MV-4-11 (cell line): ENCODE results near the gene SPATS1.

ENCODE experiments used
- DNase-seq: peaks from one replicate; lab custom pipeline; 2025; lab: John Stamatoyannopoulos, UW

SPATS1 gene

GRCh38 chr6:44342489-44342888 is at the start of gene SPATS1:
Gene SPATS1, plus strand, starts transcription at chr6:44342650. Its CDS starts 446 bp downstream, at chr6:44343096.
- no peak for DNase-seq

GRCh38 chr6:44292661-44293365 is 49.6 kb upstream of the SPATS1 start:
- no peak for DNase-seq

DNA sequence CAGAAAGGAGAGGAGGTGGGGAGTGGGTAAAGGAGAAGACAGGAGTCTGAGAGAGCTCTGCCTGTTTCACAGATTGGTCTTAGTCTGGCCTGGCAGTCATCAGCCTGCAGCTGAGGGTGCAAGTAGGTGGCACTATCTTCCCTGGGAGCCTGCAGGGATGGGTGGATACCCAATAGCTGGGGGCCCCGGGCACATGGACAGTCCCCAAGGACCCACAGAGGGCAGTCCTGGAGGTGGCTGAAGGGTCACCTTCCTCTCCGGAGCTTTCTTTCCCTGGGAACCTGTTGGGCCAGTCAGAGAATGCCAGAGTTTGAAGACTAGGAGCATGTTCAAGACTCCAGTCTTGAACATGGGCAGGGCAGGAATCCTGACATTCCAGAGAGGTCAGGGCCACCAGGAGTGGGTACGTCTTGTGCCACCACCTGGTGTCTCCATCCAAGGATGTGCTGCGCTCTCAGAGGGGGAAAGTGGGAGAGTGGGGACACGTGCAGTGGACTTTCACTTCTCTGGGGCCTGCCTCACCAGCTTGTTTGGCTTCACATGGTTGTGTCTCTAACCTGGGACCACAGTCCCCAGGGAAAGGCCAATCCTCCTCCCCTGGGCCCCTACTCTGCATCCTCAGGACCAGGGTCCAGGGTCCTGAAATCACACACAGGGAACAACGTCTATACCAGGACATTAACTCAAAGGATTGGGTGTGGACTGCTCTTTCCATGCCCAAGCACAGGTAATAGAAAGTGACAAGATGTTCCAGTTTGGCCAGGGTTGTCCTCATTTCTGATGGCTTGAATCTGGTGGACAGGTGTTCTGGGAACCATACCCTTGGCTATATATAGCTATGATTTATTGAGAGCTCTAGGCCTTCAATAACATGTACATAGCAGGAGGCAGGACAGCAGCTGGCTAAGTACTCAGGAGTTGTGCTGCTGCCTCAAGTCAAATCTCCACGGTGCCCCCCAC is 47.3 kb upstream of the SPATS1 start:
- DNase-seq = no peak

GRCh38 chr6:44297063-44298038 is 45.1 kb upstream of the SPATS1 start:
- DNase-seq = no peak

- no peak for DNase-seq
Observed at GRCh38 chr6:44298055-44298803, 44.2 kb upstream of the SPATS1 start.

DNA sequence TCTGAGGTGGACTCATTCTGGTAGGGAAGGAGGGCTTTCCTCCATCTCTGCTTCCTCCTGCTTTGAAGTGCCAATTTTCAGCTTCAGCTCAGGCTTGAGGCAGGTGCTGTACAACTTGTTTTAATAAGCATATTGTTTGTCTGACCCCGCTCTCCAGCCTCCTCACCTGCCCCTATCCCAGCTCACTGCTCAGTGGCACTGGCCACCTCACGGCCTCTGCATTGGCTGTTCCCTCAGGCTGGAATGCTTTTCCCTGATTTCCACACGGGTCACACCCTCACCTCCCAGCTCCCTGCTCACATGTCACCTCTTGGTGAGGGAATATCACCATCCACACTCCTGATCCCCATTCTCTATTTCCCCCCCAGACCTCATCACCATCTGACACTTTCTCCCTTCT is 43.6 kb upstream of the SPATS1 start:
- no peak for DNase-seq

GRCh38 chr6:44300292-44300823 is 42.1 kb upstream of the SPATS1 start:
- DNase-seq = no peak

GRCh38 chr6:44301106-44301505 is 41.3 kb upstream of the SPATS1 start:
- no peak for DNase-seq

DNA sequence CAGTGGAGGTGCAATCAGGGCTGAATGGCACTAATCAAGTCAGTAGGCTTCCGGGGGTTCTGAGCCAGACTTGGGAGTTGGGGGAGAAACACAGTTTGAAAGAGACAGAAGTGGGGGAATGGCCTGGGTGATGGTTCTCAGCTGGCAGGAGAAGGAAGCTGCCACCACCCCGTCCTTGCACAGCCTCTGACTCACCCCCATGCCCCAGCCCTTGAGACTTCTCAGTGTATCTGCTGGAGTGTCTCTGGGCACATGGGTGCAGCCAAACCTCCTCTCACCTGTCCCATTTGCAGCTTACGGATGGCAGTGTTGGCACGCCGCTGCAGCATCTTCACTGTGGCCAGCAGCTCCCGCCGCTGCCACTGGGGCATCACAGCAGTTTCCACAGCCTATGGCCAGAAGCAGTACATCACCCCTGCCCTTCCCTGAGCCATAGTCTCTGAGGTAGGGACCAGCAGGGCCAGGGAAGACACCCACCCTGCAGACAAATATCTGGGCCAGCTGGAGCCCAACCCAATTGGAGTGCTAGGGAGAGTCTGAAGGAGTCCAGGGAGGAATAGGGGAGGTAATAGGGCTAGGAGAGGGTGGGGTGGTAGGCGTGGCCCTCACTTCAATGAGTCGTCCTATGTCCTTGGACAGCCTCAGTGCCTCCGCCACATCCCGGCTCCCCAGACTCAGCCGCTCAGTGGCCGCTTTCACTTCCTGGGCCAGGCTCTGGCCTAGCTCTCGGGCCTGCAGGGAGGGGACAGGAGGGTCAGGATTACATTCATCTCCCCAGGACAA is 40.5 kb upstream of the SPATS1 start:
- DNase-seq = no peak

DNA sequence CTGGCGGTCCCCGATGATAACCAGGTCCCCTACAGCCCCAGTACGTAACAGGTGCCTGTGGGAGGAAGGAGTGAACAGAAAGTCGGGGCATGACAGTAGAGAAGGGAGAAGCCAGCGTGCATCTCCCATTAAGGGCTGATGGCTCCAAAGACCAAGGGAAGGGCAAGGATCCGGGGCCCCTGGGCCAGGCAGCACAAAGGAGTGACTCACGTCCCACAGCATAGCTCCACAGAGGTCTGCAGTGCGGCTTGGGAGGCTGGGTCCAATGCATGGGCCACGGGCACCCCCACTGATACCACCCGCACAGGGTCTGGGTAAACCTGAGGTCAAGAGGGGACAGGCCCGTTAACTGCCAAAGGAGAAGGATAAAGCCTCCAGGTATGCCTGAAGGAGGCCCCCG is 39.6 kb upstream of the SPATS1 start:
- DNase-seq = no peak

DNA sequence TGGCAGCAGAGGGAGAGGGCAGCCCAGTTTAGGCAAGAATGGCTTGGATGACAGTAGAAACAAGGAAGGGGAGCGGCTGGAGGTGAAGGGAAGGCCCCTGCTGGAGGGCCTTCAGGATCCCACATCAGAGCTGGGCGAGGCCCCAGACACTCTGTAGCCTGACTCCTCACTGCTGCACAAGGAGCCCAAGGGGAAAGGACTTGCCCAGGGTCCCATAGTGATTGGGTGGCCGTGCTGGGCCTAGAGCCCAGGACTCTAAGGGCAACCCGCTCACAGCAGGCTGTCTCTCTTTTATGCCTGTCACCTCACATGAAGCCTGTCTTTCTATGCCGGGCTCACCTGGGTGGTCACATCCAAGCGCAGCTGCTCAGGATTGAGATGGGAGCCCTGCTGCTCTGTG is 38.6 kb upstream of the SPATS1 start:
- DNase-seq = no peak

GRCh38 chr6:44304282-44305199 is 37.9 kb upstream of the SPATS1 start:
- DNase-seq = peak; percentile 25

DNA sequence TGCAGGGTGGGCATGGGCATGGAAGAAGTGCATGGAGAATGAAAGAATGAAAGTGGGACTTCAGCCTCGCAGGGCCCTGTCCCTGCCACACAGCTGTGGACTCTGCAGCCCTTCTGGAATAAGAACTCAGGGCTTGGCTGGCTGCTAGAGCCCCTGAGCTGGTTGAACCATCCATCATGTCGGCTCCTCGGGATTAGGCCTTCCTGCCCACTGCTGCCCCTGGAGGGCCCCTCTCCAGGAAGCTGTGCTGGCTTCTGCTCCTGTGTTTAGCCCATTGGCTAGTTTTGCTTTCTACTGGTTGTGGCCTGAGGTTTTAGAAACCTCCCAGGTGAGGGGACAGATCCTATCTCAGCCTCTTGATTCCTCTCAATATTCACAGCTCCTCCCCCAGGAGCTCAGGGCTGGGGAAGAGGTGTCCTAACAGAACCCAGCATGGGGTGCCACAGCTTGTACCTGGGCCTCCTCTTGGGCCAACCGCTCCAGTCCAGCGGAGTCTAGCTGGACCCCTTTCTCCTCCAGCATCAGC is 37.2 kb upstream of the SPATS1 start:
- no peak for DNase-seq

- DNase-seq = no peak
Observed at GRCh38 chr6:44306710-44307109, 35.7 kb upstream of the SPATS1 start.

DNA sequence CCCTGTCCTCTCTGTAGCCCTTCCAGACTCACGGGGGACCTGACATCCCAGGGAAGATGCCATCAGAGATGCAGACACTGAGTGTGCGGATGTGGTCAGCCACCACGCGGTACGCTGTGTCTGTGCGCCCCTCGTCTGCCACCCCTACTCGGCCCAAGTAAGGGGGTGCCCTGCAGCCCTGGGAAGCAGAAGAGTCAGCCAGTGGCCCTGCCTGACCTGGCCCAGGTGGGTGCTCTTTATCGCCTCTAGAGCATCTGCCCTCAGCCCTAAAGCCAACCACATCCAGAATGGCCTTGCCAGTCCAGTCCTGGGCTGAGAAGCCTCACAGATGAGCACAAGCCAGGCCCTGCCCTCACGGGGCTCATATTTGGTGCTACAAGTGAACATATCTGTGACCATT is 35.2 kb upstream of the SPATS1 start:
- DNase-seq = no peak

GRCh38 chr6:44309092-44309491 is 33.4 kb upstream of the SPATS1 start:
- no peak for DNase-seq

DNA sequence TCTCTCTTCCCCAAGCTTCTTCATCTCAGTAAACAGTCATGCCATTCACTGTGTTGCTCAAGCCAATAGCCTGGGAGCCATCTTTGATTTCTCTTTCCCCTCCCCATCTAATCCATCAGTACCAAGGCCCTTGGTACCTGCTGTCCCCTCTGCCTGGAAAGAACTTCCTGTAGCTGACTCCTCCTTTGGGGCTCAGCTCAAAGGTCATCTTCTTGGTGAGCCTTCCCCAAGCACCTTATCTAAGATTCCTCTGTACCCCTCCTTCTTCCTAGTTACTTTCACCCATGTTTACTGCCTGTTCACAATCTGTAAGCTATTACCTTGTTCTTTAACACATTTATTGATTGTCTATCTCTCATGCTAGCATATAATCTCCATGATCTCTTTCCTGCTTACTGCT is 32.8 kb upstream of the SPATS1 start:
- DNase-seq = no peak

GRCh38 chr6:44310241-44310640 is 32.2 kb upstream of the SPATS1 start:
- DNase-seq = no peak

- no peak for DNase-seq
Observed at GRCh38 chr6:44311304-44311703, 31.1 kb upstream of the SPATS1 start.
